HepG2 (cell line): ENCODE measurements around the gene ONECUT2.

ENCODE experiments used
- KDM1A ChIP-seq: IDR thresholded peaks from 2 replicates; pipeline ENCODE4 v1.6.1; 2016; ENCODE audit warnings: missing compliant biosample characterization
- STAT6 ChIP-seq: sonication (generic); formaldehyde crosslinking; IDR thresholded peaks from 2 replicates; pipeline ENCODE4 v1.4.0; 2020; ENCODE audit warnings: missing genetic modification reagents, mild to moderate bottlenecking, borderline replicate concordance
- UBTF ChIP-seq: sonication (generic); formaldehyde crosslinking; IDR thresholded peaks from 2 replicates; pipeline ENCODE4 v1.4.0; 2020; ENCODE audit warnings: mild to moderate bottlenecking, missing genetic modification reagents
- ZHX1 ChIP-seq: sonication (generic); formaldehyde crosslinking; IDR thresholded peaks from 2 replicates; pipeline ENCODE4 v1.8.1; 2022; ENCODE audit warnings: low read depth, mild to moderate bottlenecking, missing genetic modification reagents
- ZNF512 ChIP-seq: sonication (generic); formaldehyde crosslinking; IDR thresholded peaks from 2 replicates; pipeline ENCODE4 v1.4.0; 2020; ENCODE audit warnings: mild to moderate bottlenecking, missing genetic modification reagents
- ZSCAN30 ChIP-seq: sonication (generic); formaldehyde crosslinking; IDR thresholded peaks from 2 replicates; pipeline ENCODE4 v1.5.0; 2020; ENCODE audit warnings: mild to moderate bottlenecking, missing genetic modification reagents

- no peak for TF ChIP-seq ZHX1
- no peak for TF ChIP-seq STAT6 (CRISPR knock-in tag)
- no peak for TF ChIP-seq UBTF (CRISPR knock-in tag)
- TF ChIP-seq ZSCAN30 (CRISPR knock-in tag), result no peak
- TF ChIP-seq KDM1A (CRISPR knock-in tag), result no peak
- no peak for TF ChIP-seq ZNF512 (CRISPR knock-in tag)
Measured at GRCh38 chr18:57447154-57447621, 12.0 kb downstream of the ONECUT2 start.
